HG03342 (cell line): ENCODE results near the gene GOLGA8J.
"Not testable (repeated sequence)": the region's sequence is repeated elsewhere in the genome, so short reads cannot be mapped to it uniquely, and the experiment has no call there.

Experiments
- ATAC-seq: cut with Tn5 transposase; IDR thresholded peaks from one replicate; pipeline ENCODE4 v1.9.1; 2021; ENCODE audit warnings: mild to moderate bottlenecking, moderate library complexity; ENCODE audit not compliant: unreplicated experiment

GOLGA8J gene

DNA sequence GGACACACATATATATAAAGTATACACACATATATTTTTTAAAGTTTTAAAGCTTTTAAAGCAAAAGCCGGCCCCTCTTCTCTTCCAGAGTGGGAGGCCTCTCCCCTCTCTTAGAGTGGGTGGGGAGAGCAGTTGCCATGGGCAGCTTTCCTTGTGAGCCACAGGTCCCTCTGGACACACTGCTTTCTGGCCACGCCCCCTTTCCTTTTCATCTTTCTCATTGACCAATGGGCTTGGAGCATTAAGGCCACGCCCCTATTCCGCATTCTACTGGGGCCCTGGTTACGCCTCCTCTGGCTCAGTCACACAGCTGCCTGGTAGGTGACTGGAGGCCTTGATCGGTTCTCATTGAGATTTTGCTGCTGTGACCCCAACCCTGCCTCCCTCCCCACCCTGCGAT lies at the start of gene GOLGA8J:
GOLGA8J (plus strand) TSS at position 301 of the 400 bp plus-strand sequence; CDS start at position 399, 98 bp downstream.
- not testable (repeated sequence) for ATAC-seq

DNA sequence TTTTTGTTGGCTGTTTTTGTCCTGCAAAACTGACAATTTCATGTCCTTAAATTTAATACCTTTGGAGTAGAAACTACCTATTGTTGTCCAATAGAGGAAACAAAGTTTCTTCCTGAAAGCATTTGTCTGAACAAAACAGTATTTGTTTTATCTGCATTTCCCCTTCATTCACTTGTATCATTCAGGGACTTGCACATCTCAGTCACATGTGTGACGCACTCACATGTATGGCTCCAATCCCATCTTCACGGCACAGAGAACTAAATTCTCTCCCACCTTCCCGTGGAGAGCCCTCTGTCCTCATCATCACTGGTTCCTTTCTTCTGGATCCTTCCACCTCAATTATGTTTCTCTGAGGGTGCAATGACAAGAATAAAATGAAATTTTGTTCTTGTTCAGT lies 49.5 kb upstream of the GOLGA8J start:
- no peak for ATAC-seq

DNA sequence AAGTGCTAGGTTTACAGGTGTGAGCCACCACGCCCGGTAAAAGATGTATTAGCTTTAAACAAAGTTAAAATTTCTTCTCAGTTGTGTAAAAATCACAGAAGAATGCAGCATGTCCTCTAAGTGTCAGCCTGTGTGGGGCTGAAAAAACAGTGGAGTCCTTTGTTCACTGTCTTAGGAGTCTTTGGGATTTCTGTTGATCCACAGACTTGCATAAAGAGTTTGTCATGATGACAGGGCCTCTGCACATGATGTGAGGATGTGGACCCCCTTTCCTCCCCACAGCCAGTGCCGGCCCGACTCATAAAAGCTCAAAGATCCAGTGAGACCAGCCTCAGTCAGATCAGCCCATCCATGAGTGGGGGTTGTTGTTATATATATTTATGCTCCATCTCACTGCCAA lies 49.0 kb upstream of the GOLGA8J start:
- ATAC-seq: no peak

DNA sequence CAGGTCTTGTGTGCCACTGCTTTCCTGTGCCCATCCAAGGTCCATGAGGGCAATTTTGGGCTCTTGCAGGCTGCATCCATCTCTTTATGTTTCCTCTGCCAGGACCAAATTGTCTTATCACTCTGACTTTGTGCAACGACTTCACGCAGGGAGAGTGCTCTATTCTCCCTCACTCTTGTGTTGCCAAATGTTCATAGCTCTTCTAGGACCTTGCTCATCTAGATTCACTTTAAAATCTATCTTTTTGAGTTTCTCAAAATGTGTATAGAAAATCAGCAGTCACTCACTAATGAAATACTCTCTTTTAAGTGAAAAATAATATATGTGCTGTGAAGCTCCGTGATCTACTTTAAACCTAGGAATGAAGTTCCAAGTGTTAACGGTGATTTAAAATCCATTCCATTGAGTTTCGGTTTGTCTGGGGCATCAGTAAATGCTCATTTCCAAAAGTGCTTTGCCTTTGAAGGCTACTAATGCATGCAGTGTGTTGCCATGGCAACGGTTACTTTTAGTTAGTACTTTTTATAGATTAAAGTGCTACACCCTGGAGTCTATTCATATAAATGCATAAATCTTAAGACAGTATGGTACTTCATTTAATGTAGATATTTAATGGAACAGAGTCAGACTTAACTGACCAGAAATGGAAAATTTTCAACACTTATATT lies 46.6 kb upstream of the GOLGA8J start:
- ATAC-seq: no peak

DNA sequence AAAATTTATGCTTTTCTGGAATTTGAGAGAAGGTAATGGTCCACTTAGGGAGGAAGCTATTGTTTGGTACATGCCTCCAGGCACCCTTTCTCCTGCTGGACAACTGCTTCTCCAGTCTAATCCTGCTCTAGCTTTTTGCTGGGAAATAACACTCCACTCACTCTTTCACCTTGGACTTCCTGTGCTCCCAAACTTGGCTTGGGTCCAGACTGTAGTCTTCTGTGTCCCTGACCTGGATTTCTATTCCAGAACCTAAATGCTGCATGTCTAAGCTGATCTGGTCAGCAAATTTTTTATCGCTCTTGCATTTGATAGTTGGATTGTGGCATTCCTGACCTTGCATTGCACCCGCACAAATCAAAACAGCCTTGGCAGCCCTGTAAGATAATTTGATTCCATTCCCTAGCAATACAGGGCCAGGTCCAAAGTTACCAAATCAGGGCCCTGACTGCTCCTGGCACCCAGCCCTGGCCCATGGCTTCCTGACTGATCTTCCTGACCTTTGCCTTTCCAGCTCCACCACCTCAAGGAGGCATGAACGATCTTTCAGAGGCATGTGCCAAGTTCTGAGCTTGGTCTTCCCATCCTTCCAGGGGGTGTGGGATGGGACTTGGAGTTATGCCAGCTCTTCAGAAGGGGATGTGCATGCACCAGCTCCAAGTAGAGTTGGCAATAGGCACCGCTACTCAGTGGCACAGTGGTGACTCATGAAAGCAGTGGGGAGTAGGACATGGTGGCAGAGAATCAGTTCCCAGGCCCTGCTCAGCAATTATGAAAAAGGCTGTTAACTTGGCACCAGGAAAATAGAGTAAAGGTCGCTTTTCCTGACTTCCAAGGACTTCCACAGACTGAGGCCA lies 43.9 kb upstream of the GOLGA8J start:
- ATAC-seq: no peak

DNA sequence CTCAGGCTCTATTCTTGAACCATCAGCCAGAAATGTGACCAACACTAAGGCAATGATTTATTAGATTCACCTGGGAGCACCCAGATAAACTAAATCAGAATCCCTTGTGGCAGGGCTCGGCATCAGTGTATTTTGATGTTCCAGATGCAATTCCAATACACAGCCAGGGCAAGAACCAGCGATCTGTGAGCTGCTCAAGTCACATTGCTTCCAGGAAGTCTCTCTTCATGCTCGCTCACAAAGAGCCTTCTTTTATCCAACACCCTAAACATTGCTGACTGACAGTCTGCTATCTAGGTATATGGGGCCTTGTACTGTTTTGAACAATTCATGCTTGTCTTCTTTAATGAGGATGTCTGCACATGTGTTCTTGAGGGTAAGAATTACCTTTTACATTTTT lies 40.9 kb upstream of the GOLGA8J start:
- ATAC-seq: no peak

- ATAC-seq: no peak
Observed at GRCh38 chr15:30042556-30042955, 40.2 kb upstream of the GOLGA8J start.

DNA sequence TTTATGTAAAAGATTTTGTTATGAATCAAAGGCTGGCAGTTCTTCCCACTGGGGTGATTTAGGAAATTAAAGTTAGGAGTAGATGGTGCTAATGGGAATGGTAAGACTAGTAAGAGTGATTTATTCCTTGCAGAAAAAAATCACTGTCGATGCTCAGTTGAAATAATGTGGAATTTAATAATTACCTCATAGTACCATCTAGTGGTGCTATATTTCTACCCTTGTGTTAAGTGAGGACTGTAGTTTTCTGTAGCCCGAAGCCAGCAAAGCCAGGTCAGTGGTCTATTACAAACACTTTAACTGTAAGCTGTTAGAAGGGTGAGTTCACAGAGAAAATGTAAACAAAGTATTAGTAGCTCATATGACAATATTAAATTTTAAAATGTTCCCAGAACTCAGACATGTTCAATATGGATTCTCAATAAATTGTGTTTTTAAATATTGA lies 39.5 kb upstream of the GOLGA8J start:
- no peak for ATAC-seq

DNA sequence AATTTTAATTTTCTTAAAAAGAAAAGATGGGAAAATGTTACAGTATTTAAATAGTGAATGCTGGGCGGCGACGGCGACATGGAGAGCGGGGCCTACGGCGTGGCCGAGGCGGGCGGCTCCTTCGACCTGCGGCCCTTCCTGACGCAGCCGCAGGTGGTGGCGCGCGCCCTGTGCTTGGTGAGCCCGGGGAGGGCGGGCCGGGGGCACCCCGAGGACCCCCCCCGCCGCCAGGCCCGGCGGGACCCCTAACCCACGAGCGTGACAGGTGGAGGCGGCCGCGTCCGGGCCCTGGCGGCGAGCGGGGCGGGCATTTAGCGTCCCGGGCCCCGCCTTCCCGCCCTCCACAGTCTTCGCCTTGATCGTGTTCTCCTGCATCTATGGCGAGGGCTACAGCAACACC lies 38.4 kb upstream of the GOLGA8J start:
- no peak for ATAC-seq

DNA sequence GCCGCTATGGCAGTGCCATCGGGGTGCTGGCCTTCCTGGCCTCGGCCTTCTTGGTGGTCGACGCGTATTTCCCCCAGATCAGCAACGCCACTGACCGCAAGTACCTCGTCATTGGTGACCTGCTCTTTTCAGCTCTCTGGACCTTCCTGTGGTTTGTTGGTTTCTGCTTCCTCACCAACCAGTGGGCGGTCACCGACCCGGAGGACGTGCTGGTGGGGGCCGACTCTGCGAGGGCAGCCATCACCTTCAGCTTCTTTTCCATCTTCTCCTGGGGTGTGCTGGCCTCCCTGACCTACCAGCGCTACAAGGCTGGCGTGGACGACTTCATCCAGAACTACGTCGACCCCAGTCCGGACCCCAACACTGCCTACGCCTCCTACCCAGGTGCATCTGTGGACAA lies 37.9 kb upstream of the GOLGA8J start:
- ATAC-seq: not testable (repeated sequence)

DNA sequence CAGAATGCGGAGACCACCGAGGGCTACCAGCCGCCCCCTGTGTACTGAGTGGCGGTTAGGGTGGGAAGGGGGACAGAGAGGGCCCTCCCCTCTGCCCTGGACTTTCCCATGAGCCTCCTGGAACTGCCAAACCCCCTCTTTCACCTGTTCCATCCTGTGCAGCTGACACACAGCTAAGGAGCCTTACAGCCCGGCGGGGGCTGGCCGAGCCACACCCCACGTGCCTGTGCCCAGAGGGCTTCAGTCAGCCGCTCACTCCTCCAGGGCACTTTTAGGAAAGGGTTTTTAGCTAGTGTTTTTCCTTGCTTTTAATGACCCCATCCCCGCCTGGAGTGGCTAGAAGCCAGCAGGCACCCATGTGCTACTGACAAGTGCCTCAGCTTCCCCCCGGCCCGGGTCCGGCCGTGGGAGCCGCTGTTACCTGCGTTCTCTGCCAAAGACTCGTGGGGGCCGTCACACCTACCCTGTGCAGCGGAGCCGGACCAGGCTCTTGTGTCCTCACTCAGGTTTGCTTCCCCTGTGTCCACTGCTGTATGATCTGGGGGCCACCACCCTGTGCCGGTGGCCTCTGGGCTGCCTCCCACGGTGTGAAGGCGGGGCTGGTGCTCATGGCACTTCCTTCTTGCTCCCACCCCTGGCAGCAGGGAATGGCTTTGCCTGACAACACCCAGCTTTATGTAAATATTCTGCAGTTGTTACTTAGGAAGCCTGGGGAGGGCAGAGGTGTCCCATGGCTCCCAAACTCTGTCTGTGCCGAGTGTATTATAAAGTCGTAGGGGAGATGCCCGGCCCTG lies 37.3 kb upstream of the GOLGA8J start:
- ATAC-seq: not testable (repeated sequence)

GRCh38 chr15:30046430-30046829 lies 36.3 kb upstream of the GOLGA8J start:
- ATAC-seq: no peak

- no peak for ATAC-seq
Observed at GRCh38 chr15:30055604-30056003, 27.2 kb upstream of the GOLGA8J start.

DNA sequence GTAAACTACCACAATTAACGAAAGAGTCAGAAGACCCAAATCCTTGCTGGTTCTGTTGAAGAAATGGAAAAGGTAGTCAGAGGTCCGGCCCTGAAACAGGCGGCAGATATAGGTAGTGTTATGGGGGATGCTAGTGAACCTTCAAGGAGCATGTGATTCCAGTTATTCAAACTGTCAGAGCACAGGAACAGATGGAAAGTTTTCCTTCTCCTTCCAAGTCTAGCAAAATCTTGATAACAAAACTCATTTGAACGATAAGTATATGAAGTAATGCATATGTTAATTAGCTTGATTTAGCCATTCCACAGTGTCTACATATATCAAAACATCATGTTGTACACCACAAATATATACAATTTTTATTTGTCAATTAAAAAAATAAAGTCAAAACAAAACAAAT lies 26.6 kb upstream of the GOLGA8J start:
- no peak for ATAC-seq

DNA sequence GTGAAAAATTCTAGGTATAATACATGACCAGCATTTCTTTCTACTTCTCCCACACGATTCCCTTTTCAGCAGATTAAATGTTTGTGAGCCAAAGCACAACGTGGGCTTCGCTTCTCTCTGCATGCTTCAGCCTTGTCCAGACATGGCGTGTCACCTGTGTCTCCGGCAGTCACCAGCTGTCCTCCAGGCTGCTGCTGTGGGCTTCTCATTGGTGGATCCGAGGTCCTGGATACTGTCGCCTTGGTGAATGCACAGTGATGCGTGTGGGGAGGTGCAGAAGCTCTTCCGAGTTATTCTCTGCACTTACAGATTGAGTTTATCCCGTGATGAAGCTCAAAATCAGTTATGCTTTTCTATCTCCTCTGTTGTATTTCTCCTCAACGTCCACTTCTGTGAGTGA lies 23.0 kb upstream of the GOLGA8J start:
- no peak for ATAC-seq

GRCh38 chr15:30062881-30063280 lies 19.9 kb upstream of the GOLGA8J start:
- no peak for ATAC-seq

GRCh38 chr15:30063835-30064546 lies 18.8 kb upstream of the GOLGA8J start:
- no peak for ATAC-seq

DNA sequence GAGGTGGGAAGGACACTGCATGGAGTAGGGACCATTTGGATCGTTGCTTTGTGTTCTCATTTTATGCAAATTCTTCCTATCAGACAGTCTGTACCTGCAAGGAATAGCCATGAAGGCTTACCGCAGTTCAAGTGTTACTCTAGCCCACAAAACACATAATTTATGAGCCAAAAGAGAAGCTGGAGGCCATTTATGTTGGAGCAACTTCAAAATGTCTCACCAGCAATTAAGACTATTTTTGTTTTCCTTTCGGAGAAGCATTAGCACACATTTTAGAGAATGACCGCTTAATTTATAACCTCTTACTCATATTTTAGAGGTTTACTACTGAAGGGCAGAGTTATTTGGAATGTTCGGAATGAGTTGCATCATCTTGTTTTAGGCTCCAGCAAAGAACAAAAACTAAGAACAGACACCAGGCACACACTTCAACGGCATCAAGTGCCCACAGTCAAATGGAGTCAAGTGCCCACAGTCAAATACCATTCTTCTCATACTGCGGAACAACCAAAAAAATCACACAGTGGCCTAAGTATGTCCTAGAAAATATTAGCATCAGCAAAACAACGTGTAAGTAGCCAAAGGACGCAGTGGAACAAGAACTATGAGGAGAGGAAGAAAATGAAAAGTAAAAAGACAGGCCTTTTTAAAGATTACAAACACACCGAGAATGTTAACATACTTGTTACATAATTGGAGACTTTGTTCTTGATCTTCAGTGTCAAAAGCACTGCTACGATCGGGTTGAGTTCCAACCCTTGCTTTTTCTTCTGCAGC lies 17.5 kb upstream of the GOLGA8J start:
- ATAC-seq: no peak

- ATAC-seq: no peak
Observed at GRCh38 chr15:30068326-30068725, 14.4 kb upstream of the GOLGA8J start.

DNA sequence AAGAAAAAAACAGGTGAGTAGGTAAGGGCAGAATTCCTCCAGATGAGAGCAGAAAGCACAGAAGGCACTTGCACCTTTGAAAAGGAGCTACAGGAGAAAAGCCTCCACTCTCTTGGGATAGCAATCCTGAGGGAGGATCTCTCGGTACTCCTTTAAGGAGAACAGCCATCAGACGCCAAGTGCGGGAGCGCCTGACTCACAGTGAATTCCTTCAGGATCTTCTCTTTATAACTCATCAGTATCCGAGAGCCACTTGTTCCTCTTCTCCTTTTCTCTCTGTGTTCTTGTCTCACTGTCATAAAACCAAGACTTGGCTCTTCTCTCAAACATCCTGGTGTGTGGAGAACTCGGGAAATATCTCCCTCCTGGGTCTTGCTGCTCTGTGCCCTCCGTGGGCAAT lies 10.1 kb upstream of the GOLGA8J start:
- no peak for ATAC-seq
